HAP-1 (cell line): ENCODE data around the gene SAMSN1.
"Not testable (repeated sequence)": the region's sequence is repeated elsewhere in the genome, so short reads cannot be mapped to it uniquely, and the experiment has no call there.

Experiments used
- DNase-seq, 2 experiments: peaks; one replicate each; pipeline ENCODE4 v3.0.0-alpha.2; 2016 to 2020; ENCODE audit warnings: low spot score in 2 of 2
- H3K27me3 ChIP-seq: fragments of 250-450 bp; sonication (Bioruptor Pico); 2 replicates; pipeline ENCODE4 v1.5.1; 2020; ENCODE audit warnings: low read depth, mild to moderate bottlenecking, moderate library complexity
- H3K36me3 ChIP-seq: fragments of 250-450 bp; sonication (Bioruptor Pico); replicated peaks from 2 replicates; pipeline ENCODE4 v1.5.1; 2020; ENCODE audit warnings: mild to moderate bottlenecking
- H3K4me1 ChIP-seq: fragments of 250-450 bp; sonication (Bioruptor Pico); 2 replicates; pipeline ENCODE4 v1.5.1; 2020; ENCODE audit warnings: mild to moderate bottlenecking
- H3K4me3 ChIP-seq: fragments of 250-450 bp; sonication (Bioruptor Pico); 2 replicates; pipeline ENCODE4 v1.5.1; 2020; ENCODE audit warnings: mild to moderate bottlenecking, moderate library complexity
- H3K9me3 ChIP-seq: fragments of 250-450 bp; sonication (Bioruptor Pico); 2 replicates; pipeline ENCODE4 v1.5.1; 2020; ENCODE audit warnings: mild to moderate bottlenecking, moderate library complexity
- in situ Hi-C: fragments of 300-500 bp; cut with MboI; formaldehyde crosslinking; loops from 3 replicates; pipeline ENCODE4 v1.14.3; 2020; ENCODE audit warnings: low sequenced_read_pairs, inconsistent platforms, mixed read lengths

SAMSN1 gene

GRCh38 chr21:14497825-14498224 is 48.3 kb downstream of the SAMSN1 start:
- H3K4me3 ChIP-seq: no peak overlapping the region
- no peaks in the 10 kb centered on the region for H3K9me3 ChIP-seq
- no peaks in the 10 kb centered on the region for H3K4me1 ChIP-seq
- in situ Hi-C loops: no loop called here
- DNase-seq: no peak
- H3K27me3 ChIP-seq: no peaks in the 10 kb centered on the region
- H3K36me3 ChIP-seq: no peaks in the 10 kb centered on the region

GRCh38 chr21:14495075-14495474 is 51.0 kb downstream of the SAMSN1 start:
- H3K36me3 ChIP-seq: no peaks in the 10 kb centered on the region
- H3K9me3 ChIP-seq: no peaks in the 10 kb centered on the region
- in situ Hi-C loops: no loop called here
- no peak overlapping the region for H3K4me3 ChIP-seq
- no peaks in the 10 kb centered on the region for H3K4me1 ChIP-seq
- DNase-seq: no peak
- H3K27me3 ChIP-seq: no peaks in the 10 kb centered on the region

GRCh38 chr21:14494181-14494580 is 51.9 kb downstream of the SAMSN1 start:
- H3K4me3 ChIP-seq, DNase-seq, H3K4me1 ChIP-seq, H3K36me3 ChIP-seq, H3K9me3 ChIP-seq, in situ Hi-C loops, H3K27me3 ChIP-seq: not testable (repeated sequence)

- in situ Hi-C loops: no loop called here
- Histone ChIP-seq H3K9me3 (no peaks in the 10 kb centered on the region), H3K27me3 (no peaks in the 10 kb centered on the region), H3K36me3 (no peaks in the 10 kb centered on the region), H3K4me3 (no peak overlapping the region), H3K4me1 (no peaks in the 10 kb centered on the region)
- no peak for DNase-seq
Observed at GRCh38 chr21:14493731-14494130, 52.4 kb downstream of the SAMSN1 start.

- in situ Hi-C loops: no loop called here
Observed at GRCh38 chr21:14492931-14493330, 53.2 kb downstream of the SAMSN1 start.

GRCh38 chr21:14491269-14491681 is 54.8 kb downstream of the SAMSN1 start:
- Histone ChIP-seq H3K9me3 (no peaks in the 10 kb centered on the region), H3K27me3 (no peaks in the 10 kb centered on the region), H3K4me3 (no peak overlapping the region), H3K4me1 (no peaks in the 10 kb centered on the region), H3K36me3 (no peaks in the 10 kb centered on the region)
- no peak for DNase-seq
- in situ Hi-C loops: no loop called here

More at GRCh38 chr21:14492931-14493330, 53.2 kb downstream of the SAMSN1 start:
- DNase-seq: no peak
- H3K4me1 ChIP-seq: no peaks in the 10 kb centered on the region
- no peaks in the 10 kb centered on the region for H3K9me3 ChIP-seq
- no peaks in the 10 kb centered on the region for H3K36me3 ChIP-seq
- no peaks in the 10 kb centered on the region for H3K27me3 ChIP-seq
- no peak overlapping the region for H3K4me3 ChIP-seq

- H3K9me3 ChIP-seq: no peaks in the 10 kb centered on the region
- in situ Hi-C loops: no loop called here
- H3K36me3 ChIP-seq: no peaks in the 10 kb centered on the region
- no peak for DNase-seq
- no peak overlapping the region for H3K4me3 ChIP-seq
- no peaks in the 10 kb centered on the region for H3K27me3 ChIP-seq
- no peaks in the 10 kb centered on the region for H3K4me1 ChIP-seq
Observed at GRCh38 chr21:14488672-14489204, 57.4 kb downstream of the SAMSN1 start.

GRCh38 chr21:14487490-14488432 is 58.4 kb downstream of the SAMSN1 start:
- no peaks in the 10 kb centered on the region for H3K27me3 ChIP-seq
- in situ Hi-C loops: no loop called here
- no peaks in the 10 kb centered on the region for H3K4me1 ChIP-seq
- H3K4me3 ChIP-seq: no peak overlapping the region
- no peak for DNase-seq
- H3K9me3 ChIP-seq: no peaks in the 10 kb centered on the region
- H3K36me3 ChIP-seq: no peaks in the 10 kb centered on the region

GRCh38 chr21:14486869-14487268 is 59.2 kb downstream of the SAMSN1 start:
- Histone ChIP-seq H3K9me3 (no peaks in the 10 kb centered on the region), H3K36me3 (no peaks in the 10 kb centered on the region), H3K4me3 (no peak overlapping the region), H3K27me3 (no peaks in the 10 kb centered on the region), H3K4me1 (no peaks in the 10 kb centered on the region)
- no peak for DNase-seq
- in situ Hi-C loops: no loop called here

- Histone ChIP-seq H3K9me3 (no peaks in the 10 kb centered on the region), H3K27me3 (no peaks in the 10 kb centered on the region), H3K4me3 (no peak overlapping the region), H3K4me1 (no peaks in the 10 kb centered on the region), H3K36me3 (no peaks in the 10 kb centered on the region)
- DNase-seq: no peak
- in situ Hi-C loops: no loop called here
Observed at GRCh38 chr21:14484188-14485009, 61.7 kb downstream of the SAMSN1 start.

- Histone ChIP-seq H3K4me1 (no peaks in the 10 kb centered on the region), H3K36me3 (no peaks in the 10 kb centered on the region), H3K27me3 (no peaks in the 10 kb centered on the region), H3K4me3 (no peak overlapping the region), H3K9me3 (no peaks in the 10 kb centered on the region)
- in situ Hi-C loops: no loop called here
- DNase-seq: no peak
Observed at GRCh38 chr21:14483296-14483695, 62.8 kb downstream of the SAMSN1 start.

- in situ Hi-C loops: no loop called here
- DNase-seq: no peak
- no peaks in the 10 kb centered on the region for H3K9me3 ChIP-seq
- no peaks in the 10 kb centered on the region for H3K36me3 ChIP-seq
- H3K4me1 ChIP-seq: no peaks in the 10 kb centered on the region
- no peak overlapping the region for H3K4me3 ChIP-seq
- H3K27me3 ChIP-seq: no peaks in the 10 kb centered on the region
Observed at GRCh38 chr21:14482165-14482564, 64.0 kb downstream of the SAMSN1 start.

GRCh38 chr21:14480411-14481031 is 65.6 kb downstream of the SAMSN1 start:
- in situ Hi-C loops: no loop called here
- H3K36me3 ChIP-seq: no peaks in the 10 kb centered on the region
- no peaks in the 10 kb centered on the region for H3K27me3 ChIP-seq
- no peak for DNase-seq
- H3K9me3 ChIP-seq: no peaks in the 10 kb centered on the region
- H3K4me3 ChIP-seq: no peak overlapping the region
- no peaks in the 10 kb centered on the region for H3K4me1 ChIP-seq
